HL-60 (cell line): ENCODE results near the gene ZNF234.
A peak's percentile ranks its signal among the peaks of the same experiment; 100 is the strongest.
"Not testable (repeated sequence)": the region's sequence is repeated elsewhere in the genome, so short reads cannot be mapped to it uniquely, and the experiment has no call there.

Source experiments
- DNase-seq, 2 experiments: peaks; one replicate each; pipeline ENCODE4 v3.0.0-alpha.2; 2010 to 2020; ENCODE audit warnings: low read depth in 1 of 2, low spot score in 1 of 2
- H3K27ac ChIP-seq: fragments of 250-450 bp; sonication (Bioruptor Pico); replicated peaks from 2 replicates; pipeline ENCODE4 v1.5.1; 2020; ENCODE audit warnings: mild to moderate bottlenecking, moderate library complexity
- H3K27me3 ChIP-seq: fragments of 250-450 bp; sonication (Bioruptor Pico); 2 replicates; pipeline ENCODE4 v1.5.1; 2021; ENCODE audit warnings: mild to moderate bottlenecking, moderate library complexity; ENCODE audit not compliant: insufficient read depth, poor library complexity, severe bottlenecking
- H3K4me3 ChIP-seq: replicated peaks from 2 replicates; pipeline ENCODE4 v1.5.1; 2011; ENCODE audit warnings: mild to moderate bottlenecking, control low read depth, low read length; ENCODE audit not compliant: insufficient read depth
- CTCF ChIP-seq: IDR thresholded peaks from one replicate; pipeline ENCODE4 v1.5.1; 2011; ENCODE audit warnings: low read length, control low read depth, inconsistent platforms; ENCODE audit not compliant: insufficient read depth
- GABPA ChIP-seq: IDR thresholded peaks from 2 replicates; pipeline ENCODE4 v1.6.1; 2012; ENCODE audit warnings: low read depth
- POLR2AphosphoS5 ChIP-seq: IDR thresholded peaks from 2 replicates; pipeline ENCODE4 v1.6.1; 2012; ENCODE audit warnings: low read depth
- REST ChIP-seq: IDR thresholded peaks from 2 replicates; pipeline ENCODE4 v1.6.1; 2012; ENCODE audit warnings: low read depth; ENCODE audit not compliant: insufficient replicate concordance
- SPI1 ChIP-seq: IDR thresholded peaks from 2 replicates; pipeline ENCODE4 v1.6.1; 2012; ENCODE audit warnings: low read depth, mild to moderate bottlenecking, borderline replicate concordance

ZNF234 gene

DNA sequence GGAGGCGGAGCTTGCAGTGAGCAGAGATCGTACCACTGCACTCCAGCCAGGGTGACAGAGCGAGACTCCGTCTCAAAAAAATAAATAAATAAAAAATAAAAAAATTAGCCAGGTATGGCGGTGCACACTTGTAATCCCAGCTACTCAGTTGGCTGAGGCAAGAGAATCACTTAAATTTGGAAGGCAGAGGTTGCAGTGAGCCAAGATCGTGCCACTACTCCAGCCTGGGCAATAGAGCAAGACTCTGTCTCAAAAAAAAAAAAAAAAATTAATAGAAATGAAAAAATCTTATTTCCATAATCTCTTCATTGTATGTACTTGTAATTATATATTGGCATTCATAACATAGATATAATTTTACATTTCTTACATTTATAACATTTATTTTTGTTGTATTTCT, 29.3 kb downstream of the ZNF234 start:
- not testable (repeated sequence) for H3K4me3 ChIP-seq, H3K27me3 ChIP-seq, DNase-seq, H3K27ac ChIP-seq

GRCh38 chr19:44176590-44176989, 35.2 kb downstream of the ZNF234 start:
- H3K27ac ChIP-seq: no peak overlapping the region
- no peaks in the 10 kb centered on the region for H3K27me3 ChIP-seq
- DNase-seq: no peak
- TF ChIP-seq POLR2AphosphoS5 (peak; percentile 29; the same call in 1 of the 2 replicates), GABPA (no peak)
- H3K4me3 ChIP-seq: no peak overlapping the region

- Histone ChIP-seq H3K27ac (no peak overlapping the region), H3K4me3 (no peak overlapping the region), H3K27me3 (no peaks in the 10 kb centered on the region)
- DNase-seq: no peak
- no peak for TF ChIP-seq GABPA
- TF ChIP-seq POLR2AphosphoS5: no peak
- TF ChIP-seq REST: no peak
- TF ChIP-seq CTCF: no peak
- no peak for TF ChIP-seq SPI1
Measured at GRCh38 chr19:44180968-44181367, 39.6 kb downstream of the ZNF234 start.

DNA sequence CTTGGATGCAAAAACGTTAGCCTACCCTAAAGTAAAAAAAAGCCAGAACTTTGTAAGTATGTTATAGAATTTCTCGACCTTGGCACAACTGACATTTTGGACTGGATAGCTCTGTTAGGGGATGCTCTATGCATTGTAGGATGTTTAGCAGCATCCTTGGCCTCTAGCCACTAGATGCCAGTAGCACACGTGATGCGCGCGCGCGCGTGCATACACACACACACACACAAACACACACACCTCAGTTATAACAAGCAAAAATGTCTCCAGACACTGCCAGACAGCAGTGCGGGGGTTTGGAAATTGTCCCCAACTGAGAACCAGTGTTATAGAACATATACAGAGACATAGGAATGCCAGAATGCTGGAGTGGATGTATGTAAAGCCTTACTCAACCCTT, 40.8 kb downstream of the ZNF234 start:
- TF ChIP-seq POLR2AphosphoS5 (no peak), REST (no peak), CTCF (no peak), SPI1 (no peak), GABPA (no peak)
- no peak overlapping the region for H3K4me3 ChIP-seq
- H3K27ac ChIP-seq: no peak overlapping the region
- no peaks in the 10 kb centered on the region for H3K27me3 ChIP-seq
- no peak for DNase-seq

DNA sequence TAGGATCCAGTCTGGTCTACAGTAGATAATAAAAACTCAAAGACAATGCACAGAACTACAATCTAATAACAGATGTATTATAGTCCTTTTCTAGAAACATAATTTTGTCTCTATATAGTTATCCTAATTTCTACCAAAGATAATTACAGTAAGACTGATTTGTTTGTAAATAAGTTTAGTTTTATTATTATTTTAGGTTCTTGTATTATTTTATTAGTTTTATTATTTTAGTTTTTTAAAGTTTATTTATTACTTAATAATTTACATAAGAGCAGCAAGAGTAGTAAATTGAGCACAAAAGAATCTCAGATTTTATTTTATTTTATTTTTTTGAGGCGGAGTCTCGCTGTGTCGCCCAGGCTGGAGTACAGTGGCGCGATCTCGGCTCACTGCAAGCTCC, 48.7 kb downstream of the ZNF234 start:
- no peak overlapping the region for H3K4me3 ChIP-seq
- DNase-seq: no peak
- no peak overlapping the region for H3K27ac ChIP-seq
- TF ChIP-seq SPI1 (no peak), REST (no peak), GABPA (no peak), POLR2AphosphoS5 (no peak), CTCF (no peak)
- H3K27me3 ChIP-seq: no peaks in the 10 kb centered on the region
